HG02852 (cell line): Measurements from ENCODE around the gene SMPD3.

ENCODE experiments used
- ATAC-seq: cut with Tn5 transposase; IDR thresholded peaks from one replicate; pipeline ENCODE4 v1.9.1; 2021; ENCODE audit warnings: mild to moderate bottlenecking, moderate library complexity; ENCODE audit not compliant: unreplicated experiment

The SMPD3 gene

DNA sequence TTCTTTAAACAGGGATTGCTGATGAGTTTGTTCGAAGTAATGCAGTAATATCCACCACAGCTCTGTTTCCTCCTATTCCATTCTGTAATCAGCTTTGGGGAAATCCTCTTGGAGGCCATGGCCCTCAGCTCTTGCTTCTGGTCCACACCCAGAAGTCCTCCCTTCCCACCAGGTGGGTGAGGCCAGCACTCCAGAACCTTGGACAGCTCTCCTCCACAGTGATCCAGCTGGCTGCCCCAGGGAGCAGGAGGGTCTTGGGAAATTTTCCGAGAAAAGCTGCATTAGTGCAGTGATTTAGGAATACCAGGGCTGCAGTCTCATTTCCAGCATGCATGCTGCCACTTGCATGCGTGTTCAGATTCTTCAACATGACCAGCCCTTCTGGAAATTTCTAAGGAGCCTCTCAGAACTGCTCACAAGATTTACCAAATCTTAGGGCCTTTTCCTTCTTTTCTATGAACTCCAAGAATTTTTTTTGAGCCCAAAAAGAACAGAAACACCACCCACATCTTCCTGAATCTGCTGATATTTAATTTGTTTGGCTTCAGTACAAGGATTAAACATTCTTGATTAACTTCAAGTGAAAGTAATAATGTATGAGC, 4.2 kb downstream of the SMPD3 start:
- no peak for ATAC-seq

GRCh38 chr16:68436581-68436980, 11.7 kb downstream of the SMPD3 start:
- no peak for ATAC-seq

GRCh38 chr16:68434624-68435210, 13.6 kb downstream of the SMPD3 start:
- no peak for ATAC-seq

DNA sequence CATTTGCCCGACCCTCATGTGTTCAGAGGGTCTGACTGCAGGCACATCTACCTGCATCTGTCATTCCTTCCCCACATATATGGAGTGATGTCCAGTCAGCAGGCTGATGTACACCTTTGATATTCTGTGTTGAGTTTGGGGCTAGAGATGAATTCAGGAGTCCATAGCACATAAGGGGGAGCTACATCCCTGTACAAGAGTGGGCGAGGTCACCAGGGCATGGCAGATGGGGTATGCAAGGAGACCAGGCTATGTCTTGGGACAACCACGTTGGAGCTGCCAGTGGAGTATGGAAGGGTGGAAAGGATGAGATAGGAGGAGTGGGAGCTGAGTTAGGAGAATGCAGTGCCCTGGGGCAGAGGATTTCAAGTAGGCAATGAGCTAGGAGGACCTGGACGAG, 15.0 kb downstream of the SMPD3 start:
- ATAC-seq = no peak

- ATAC-seq = no peak
These were observed 15.6 kb downstream of the SMPD3 start for GRCh38 chr16:68432701-68433100.

GRCh38 chr16:68429076-68429854, 19.0 kb downstream of the SMPD3 start:
- ATAC-seq = no peak

- ATAC-seq = no peak
These were observed 20.5 kb downstream of the SMPD3 start for GRCh38 chr16:68427649-68428303.

DNA sequence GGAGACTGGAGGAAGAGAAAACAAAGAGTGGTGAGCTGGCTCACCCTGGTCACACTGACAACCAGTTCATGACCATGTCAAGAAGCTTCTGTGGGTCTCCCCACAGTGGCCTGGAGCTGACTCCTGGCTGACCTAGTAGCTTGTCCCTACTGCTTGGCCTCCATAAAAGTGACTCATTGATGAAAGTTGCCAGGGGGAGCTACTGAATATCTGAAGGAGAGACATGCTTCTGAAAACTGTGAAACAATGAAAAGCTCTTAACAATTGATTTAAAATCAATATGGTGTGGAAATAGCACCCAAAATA, 22.0 kb downstream of the SMPD3 start:
- no peak for ATAC-seq

DNA sequence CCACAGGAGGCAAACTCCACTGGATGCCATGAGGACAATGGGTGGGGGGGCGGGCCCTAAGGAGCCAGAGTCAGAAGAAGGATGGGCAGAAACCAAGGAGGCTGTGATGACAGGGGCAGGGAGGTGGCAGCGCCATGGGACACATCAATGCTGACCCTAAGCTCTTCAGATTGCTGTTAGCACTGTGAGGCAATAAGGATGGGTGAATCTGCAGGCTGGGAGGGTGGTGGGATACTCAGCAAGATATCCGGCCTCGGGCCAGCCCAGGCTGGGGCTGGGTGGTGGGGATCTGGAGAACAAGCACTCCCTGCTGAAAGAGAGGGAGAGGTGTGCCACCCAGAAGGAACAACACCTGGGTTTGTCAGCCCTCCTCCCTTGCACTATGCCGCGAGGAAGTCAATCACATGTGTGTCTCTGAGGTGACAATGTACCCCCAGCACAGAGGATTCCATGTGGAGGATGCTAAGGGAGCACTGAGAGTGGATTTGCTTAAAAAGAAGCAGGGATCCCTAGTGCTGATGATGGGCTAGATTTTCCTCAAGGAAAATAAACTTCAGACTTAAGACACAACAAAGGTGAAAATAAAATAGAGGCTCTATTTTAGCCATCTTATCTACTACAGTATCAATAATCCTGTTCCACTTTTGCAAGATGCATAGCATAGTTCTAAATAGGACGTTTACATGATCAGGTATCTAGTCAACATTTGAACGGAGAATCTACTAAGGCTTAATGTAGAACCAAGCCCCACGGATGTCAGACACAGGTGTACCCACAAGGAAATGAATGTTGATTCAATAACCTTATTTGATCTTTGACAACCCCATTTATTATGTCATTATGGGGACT, 22.6 kb downstream of the SMPD3 start:
- no peak for ATAC-seq

DNA sequence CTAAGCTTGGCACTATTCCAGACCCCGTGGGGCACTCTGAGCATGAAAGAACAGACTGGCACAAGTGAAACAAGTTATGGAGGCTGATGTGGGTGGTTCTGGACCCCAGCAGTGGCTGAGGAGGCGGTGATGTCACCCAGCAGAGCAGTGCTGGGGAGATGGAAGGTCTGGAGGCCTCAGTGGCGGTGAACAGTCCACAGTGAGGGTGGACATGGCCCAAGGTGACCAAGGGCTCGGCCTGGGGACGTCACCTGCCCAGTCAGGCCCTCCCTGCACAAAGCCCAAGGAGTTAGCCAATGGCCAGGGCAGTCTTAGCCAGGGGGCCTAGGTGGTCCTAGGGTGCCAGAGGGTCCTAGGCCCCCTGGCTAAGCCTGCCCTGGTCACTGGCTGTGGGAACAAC, 24.5 kb downstream of the SMPD3 start:
- ATAC-seq = no peak

GRCh38 chr16:68422396-68422960, 25.8 kb downstream of the SMPD3 start:
- ATAC-seq = no peak

DNA sequence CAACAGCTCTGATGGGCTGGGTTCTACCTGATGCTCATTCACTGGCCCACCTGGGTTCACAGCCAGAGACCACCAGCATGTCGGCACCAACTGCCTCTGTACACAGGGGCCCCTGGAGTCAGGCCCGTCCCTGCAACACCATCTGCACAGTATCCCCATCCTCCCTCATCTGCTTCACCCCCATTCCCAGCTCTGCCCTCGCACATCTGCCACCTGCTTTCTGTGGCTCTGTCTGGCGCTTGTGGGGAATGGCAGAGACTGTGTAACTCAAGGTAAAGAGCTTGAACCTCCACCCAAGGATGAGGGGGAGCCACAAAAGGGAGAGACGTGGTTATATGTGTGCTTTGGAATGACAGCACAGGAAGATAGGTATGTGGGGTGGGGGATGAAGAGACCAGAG, 27.2 kb downstream of the SMPD3 start:
- ATAC-seq = no peak

- no peak for ATAC-seq
These were observed 27.9 kb downstream of the SMPD3 start for GRCh38 chr16:68420366-68420942.

- ATAC-seq = peak; percentile 76
These were observed 30.5 kb downstream of the SMPD3 start for GRCh38 chr16:68417711-68418301.

GRCh38 chr16:68416057-68417046, 32.0 kb downstream of the SMPD3 start:
- no peak for ATAC-seq

GRCh38 chr16:68414581-68414980, 33.7 kb downstream of the SMPD3 start:
- ATAC-seq = no peak

- ATAC-seq = no peak
These were observed 36.2 kb downstream of the SMPD3 start for GRCh38 chr16:68412061-68412460.

GRCh38 chr16:68411086-68411485, 37.2 kb downstream of the SMPD3 start:
- ATAC-seq = no peak

- ATAC-seq = no peak
These were observed 39.3 kb downstream of the SMPD3 start for GRCh38 chr16:68408967-68409366.
